H1 (cell line): ENCODE data around the gene WWC2. TPM values are rescaled to one million over a fixed set of nuclear protein-coding genes. Genes with fewer than 3 reads are reported as not detected.

Experiments used
- CTCF ChIA-PET: fragments of 300-600 bp; sonication (Branson Sonifier 250); formaldehyde crosslinking; loops from one replicate; lab custom pipeline; 2021; ENCODE audit not compliant: partially characterized antibody; lab: Charles Lee
- POLR2A ChIA-PET: fragments of 300-600 bp; sonication (Branson Sonifier 250); formaldehyde crosslinking; loops from one replicate; lab custom pipeline; 2021; ENCODE audit warnings: inconsistent platforms; ENCODE audit not compliant: partially characterized antibody; lab: Charles Lee
- DNase-seq, 2 experiments: peaks; one replicate each; pipeline versions ENCODE4 v3.0.0 to v3.0.0-alpha.2; 2010 to 2022; ENCODE audit warnings: low spot score in 2 of 2, low read depth in 1 of 2, mixed read lengths in 1 of 2
- FAIRE-seq: peaks from 2 replicates; lab custom pipeline; 2011; peaks lifted over from hg19 to GRCh38; lab: Jason Lieb, UNC
- H2AFZ ChIP-seq: 2 replicates; pipeline ENCODE4 v1.8.1; 2012; ENCODE audit warnings: low read length, inconsistent platforms
- H2AK5ac ChIP-seq: 2 replicates; pipeline ENCODE4 v1.6.1; 2013; ENCODE audit warnings: low read depth, low read length
- H2BK120ac ChIP-seq: replicated peaks from 2 replicates; pipeline ENCODE3; 2013; ENCODE audit warnings: low read depth, low read length, inconsistent platforms
- H2BK12ac ChIP-seq: 2 replicates; pipeline ENCODE4 v1.6.1; 2013; ENCODE audit warnings: low read depth, low read length
- H2BK15ac ChIP-seq: 2 replicates; pipeline ENCODE4 v1.6.1; 2013; ENCODE audit warnings: low read length
- H2BK20ac ChIP-seq: 2 replicates; pipeline ENCODE4 v1.6.1; 2013; ENCODE audit warnings: low read length
- H2BK5ac ChIP-seq: 2 replicates; pipeline ENCODE4 v1.6.1; 2013; ENCODE audit warnings: low read depth, low read length
- H3K14ac ChIP-seq: 2 replicates; pipeline ENCODE4 v1.6.1; 2013; ENCODE audit warnings: inconsistent platforms; ENCODE audit not compliant: insufficient read length
- H3K18ac ChIP-seq: 2 replicates; pipeline ENCODE4 v1.6.1; 2013; ENCODE audit warnings: low read length; ENCODE audit errors: extremely low read depth
- H3K23ac ChIP-seq: 2 replicates; pipeline ENCODE4 v1.6.1; 2013; ENCODE audit warnings: inconsistent platforms; ENCODE audit not compliant: insufficient read length
- H3K23me2 ChIP-seq: 2 replicates; pipeline ENCODE4 v1.6.1; 2013; ENCODE audit warnings: low read depth, low read length
- H3K27ac ChIP-seq: 2 replicates; pipeline ENCODE4 v1.6.1; 2011; ENCODE audit warnings: low read depth, low read length, inconsistent platforms
- H3K27me3 ChIP-seq, 4 experiments: replicated peaks in 1 of 4; 1 replicate in 1 of 4; 2 replicates in 3 of 4; pipeline versions ENCODE4 v1.6.1 to v1.8.1; 2011 to 2013; ENCODE audit warnings: low read length in 3 of 4, mild to moderate bottlenecking in 3 of 4, inconsistent platforms in 2 of 4, mixed read lengths in 2 of 4, moderate library complexity in 1 of 4; ENCODE audit not compliant: control insufficient read depth in 3 of 4, insufficient read depth in 3 of 4; ENCODE audit errors: extremely low read depth in 1 of 4
- H3K36me3 ChIP-seq, 4 experiments: 2 replicates each; pipeline versions ENCODE4 v1.6.1 to v1.8.1; 2011 to 2013; ENCODE audit warnings: mild to moderate bottlenecking in 4 of 4, low read length in 3 of 4, moderate library complexity in 2 of 4, control low read depth in 1 of 4, inconsistent platforms in 1 of 4; ENCODE audit not compliant: insufficient read depth in 4 of 4, control insufficient read depth in 2 of 4
- H3K4ac ChIP-seq: replicated peaks from 2 replicates; pipeline ENCODE3; 2013; ENCODE audit warnings: low read length, low read depth, mixed read lengths, inconsistent platforms; ENCODE audit not compliant: insufficient read length
- H3K4me1 ChIP-seq, 4 experiments: replicated peaks in 1 of 4; 1 replicate in 1 of 4; 2 replicates in 3 of 4; pipeline versions ENCODE4 v1.6.1 to v1.8.1; 2011 to 2013; ENCODE audit warnings: low read length in 3 of 4, inconsistent platforms in 2 of 4, mixed read lengths in 1 of 4; ENCODE audit not compliant: insufficient read depth in 4 of 4, control insufficient read depth in 3 of 4
- H3K4me2 ChIP-seq, 2 experiments: 2 replicates each; pipeline versions ENCODE4 v1.6.1 to v1.8.1; 2011 to 2013; ENCODE audit warnings: low read depth in 2 of 2, low read length in 2 of 2, control low read depth in 1 of 2, inconsistent platforms in 1 of 2, mild to moderate bottlenecking in 1 of 2; ENCODE audit not compliant: insufficient read depth in 1 of 2
- H3K4me3 ChIP-seq, 4 experiments: fragments of 200-600, 300-600 bp in 1 of 4; sonication (generic), shearing (Covaris generic), sonication (Bioruptor Twin) in 1 of 4; 2 replicates each; pipeline versions ENCODE4 v1.5.1 to v1.8.1; 2011 to 2016; ENCODE audit warnings: low read length in 4 of 4, low read depth in 3 of 4, control low read depth in 2 of 4, inconsistent platforms in 2 of 4, mild to moderate bottlenecking in 2 of 4, mixed read lengths in 1 of 4, moderate library complexity in 1 of 4; ENCODE audit not compliant: insufficient read depth in 2 of 4; ENCODE audit errors: extremely low read depth in 1 of 4
- H3K56ac ChIP-seq: replicated peaks from 2 replicates; pipeline ENCODE3; 2013; ENCODE audit warnings: low read depth, mild to moderate bottlenecking, mixed read lengths, low read length, inconsistent platforms; ENCODE audit not compliant: insufficient read length
- H3K79me1 ChIP-seq: 2 replicates; pipeline ENCODE4 v1.6.1; 2013; ENCODE audit warnings: low read depth, low read length, control low read depth
- H3K79me2 ChIP-seq, 2 experiments: 2 replicates each; pipeline versions ENCODE4 v1.6.1 to v1.8.1; 2012 to 2013; ENCODE audit warnings: low read length in 2 of 2, mild to moderate bottlenecking in 2 of 2, inconsistent platforms in 1 of 2; ENCODE audit not compliant: insufficient read depth in 2 of 2, control insufficient read depth in 1 of 2
- H3K9ac ChIP-seq, 4 experiments: replicated peaks in 1 of 4; 1 replicate in 1 of 4; 2 replicates in 3 of 4; pipeline versions ENCODE4 v1.6.1 to v1.8.1; 2011 to 2013; ENCODE audit warnings: low read depth in 3 of 4, low read length in 3 of 4, control low read depth in 2 of 4, mild to moderate bottlenecking in 2 of 4, moderate library complexity in 2 of 4, inconsistent platforms in 1 of 4; ENCODE audit errors: extremely low read depth in 1 of 4
- H3K9me3 ChIP-seq, 2 experiments: 2 replicates each; pipeline versions ENCODE4 v1.6.1 to v1.8.1; 2012 to 2013; ENCODE audit warnings: mild to moderate bottlenecking in 2 of 2, moderate library complexity in 2 of 2, control low read depth in 1 of 2, inconsistent platforms in 1 of 2, low read depth in 1 of 2, low read length in 1 of 2, mixed read lengths in 1 of 2; ENCODE audit not compliant: insufficient read depth in 2 of 2
- H4K20me1 ChIP-seq, 2 experiments: replicated peaks in 1 of 2; 2 replicates each; pipeline versions ENCODE3 to v1.8.1; 2011 to 2013; ENCODE audit warnings: inconsistent platforms in 2 of 2, low read length in 2 of 2, mild to moderate bottlenecking in 1 of 2; ENCODE audit not compliant: insufficient read depth in 2 of 2, control insufficient read depth in 1 of 2
- H4K5ac ChIP-seq: 2 replicates; pipeline ENCODE4 v1.6.1; 2013; ENCODE audit warnings: low read length, low read depth, mixed read lengths, inconsistent platforms; ENCODE audit not compliant: insufficient read length
- H4K8ac ChIP-seq: 2 replicates; pipeline ENCODE4 v1.8.0; 2013; ENCODE audit warnings: mild to moderate bottlenecking, moderate library complexity, low read length, inconsistent platforms; ENCODE audit not compliant: insufficient read depth; ENCODE audit errors: extremely low read depth
- H4K91ac ChIP-seq: replicated peaks from 2 replicates; pipeline ENCODE3; 2013; ENCODE audit warnings: low read length, mixed read lengths, inconsistent platforms; ENCODE audit not compliant: insufficient read length
- ATF3 ChIP-seq: IDR thresholded peaks from 2 replicates; pipeline ENCODE4 v1.6.1; 2011; ENCODE audit warnings: low read depth, mild to moderate bottlenecking, low read length; ENCODE audit not compliant: insufficient read depth
- JUN ChIP-seq: IDR thresholded peaks from 2 replicates; pipeline ENCODE4 v1.6.1; 2011; ENCODE audit warnings: low read depth, mild to moderate bottlenecking, improper control_type of control experiment, low read length
- POU5F1 ChIP-seq: IDR thresholded peaks from 2 replicates; pipeline ENCODE4 v1.6.1; 2011; ENCODE audit warnings: low read depth, mild to moderate bottlenecking, low read length, moderate library complexity
- RXRA ChIP-seq: IDR thresholded peaks from 2 replicates; pipeline ENCODE4 v1.6.1; 2011; ENCODE audit warnings: low read depth, mild to moderate bottlenecking, low read length, moderate library complexity; ENCODE audit not compliant: insufficient read depth
- SP1 ChIP-seq: IDR thresholded peaks from 2 replicates; pipeline ENCODE4 v1.6.1; 2011; ENCODE audit warnings: low read depth, low read length
- TBP ChIP-seq: IDR thresholded peaks from 2 replicates; pipeline ENCODE4 v1.6.1; 2011; ENCODE audit warnings: low read depth, low read length, improper control_type of control experiment
- WGBS, 2 experiments: shearing (Covaris generic) in 1 of 2; methylation state at CpG; one replicate each; pipeline versions ENCODE4 v1.1.6 to v1.1.7; 2013 to 2015; ENCODE audit warnings: low lambda C conversion rate in 2 of 2, mixed read lengths in 2 of 2, inconsistent platforms in 1 of 2, low coverage in 1 of 2, missing lambda C conversion rate in 1 of 2; ENCODE audit not compliant: insufficient replicate concordance in 2 of 2, insufficient coverage in 1 of 2, insufficient read length in 1 of 2; ENCODE audit errors: extremely low coverage in 1 of 2, missing lambda C conversion rate in 1 of 2; 5-methylcytosine and 5-hydroxymethylcytosine counted together
- polyA plus RNA-seq, 7 experiments: library from polyadenylated mRNA; depleted of rRNA in 3 of 7; stranded (reverse) in 5 of 7; unstranded in 2 of 7; fragments of >200 nt in 5 of 7; fragments of 200-250 nt in 2 of 7; gene quantifications; 1 replicate in 5 of 7; 2 replicates in 1 of 7; 4 replicates in 1 of 7; pipeline versions ENCODE4 v1.2.1 to v1.2.3, GENCODE V29; 2011 to 2013; ENCODE audit warnings: missing spikeins in 2 of 7, mixed read lengths in 2 of 7
- total RNA-seq: library from RNA; stranded (reverse); fragmentation: NEBNext Ultra II Directional; extraction: Animal tissue kit (Norgen Biotek cat#: 25700); gene quantifications from 2 replicates; pipeline ENCODE4 v1.2.1, GENCODE V29; 2021

WWC2 gene
- total and polyA plus RNA-seq, 2 of the 8 experiments (the other 6 are each of a cell fraction or from before 2014, with no cell fraction given), result 17.6 to 135 TPM

- H3K27ac ChIP-seq, result peak overlapping the region; percentile 90
- 5% methylated on average over 14 of the region's 14 CpGs; no CpG with 5 or more reads in 1 of the 2 experiments for WGBS, 2 experiments
- POLR2A ChIA-PET, result interaction anchor here (0.7 to 2.3 kb wide), 12 partner anchors 10 to 87 kb away, joined by 3 to 18 read pairs (median 5); partner anchors contain the start of gene WWC2
- no peak overlapping the region for H3K23ac ChIP-seq
- peak overlapping the region; percentile 5 to 52 (median 18); a peak in 5 of 8 replicates for H3K4me3 ChIP-seq
- peaks cover 0 to 2% of the 10 kb centered on the region in 2 experiments for H4K20me1 ChIP-seq
- H2AK5ac ChIP-seq, result peak overlapping the region; percentile 94; the same call in 1 of the 2 replicates
- H3K56ac ChIP-seq, result no peak overlapping the region
- H4K8ac ChIP-seq, result no peak overlapping the region; the same call in 1 of the 2 replicates
- H3K9ac ChIP-seq, result peak overlapping the region in 3 of 4 experiments; percentile 59 to 64 (median 64); a peak in 5 of 7 replicates
- H2BK15ac ChIP-seq, result no peak overlapping the region
- peak; percentile 70 to 89 for DNase-seq
- peak overlapping the region; percentile 85; the same call in 1 of the 2 replicates for H3K18ac ChIP-seq
- H3K4me1 ChIP-seq, result peaks cover 5 to 43% (median 20%) of the 10 kb centered on the region in 4 experiments
- no peak overlapping the region for H3K14ac ChIP-seq
- peak overlapping the region; percentile 68 for H2BK120ac ChIP-seq
- peak overlapping the region; percentile 92; the same call in 1 of the 2 replicates for H2BK20ac ChIP-seq
- H2BK12ac ChIP-seq, result peak overlapping the region; percentile 95
- no peaks in the 10 kb centered on the region for H3K36me3 ChIP-seq
- CTCF ChIA-PET, result interaction anchor here (1.0 to 2.1 kb wide), 6 partner anchors 11 to 109 kb away, joined by 3 to 6 read pairs (median 4); partner anchors contain the start of gene WWC2
- peak; percentile 100 for FAIRE-seq
- peaks cover 4 to 78% of the 10 kb centered on the region in 2 experiments; a peak in 3 of 4 replicates for H3K79me2 ChIP-seq
- H4K5ac ChIP-seq, result peak overlapping the region; percentile 77
- H3K79me1 ChIP-seq, result 0 out of 2 replicates have a peak, but pooled peaks cover 2% of the 10 kb centered on the region
- peak overlapping the region; percentile 91 for H4K91ac ChIP-seq
- H3K4ac ChIP-seq, result peak overlapping the region; percentile 84
- peaks cover 0 to 5% of the 10 kb centered on the region in 2 experiments; a peak in 1 of 4 replicates for H3K9me3 ChIP-seq
- no peaks in the 10 kb centered on the region; the same call in 1 of the 2 replicates for H3K23me2 ChIP-seq
- H2AFZ ChIP-seq, result no peak overlapping the region
- peak overlapping the region; percentile 64 to 88 for H3K4me2 ChIP-seq
- H2BK5ac ChIP-seq, result peak overlapping the region; percentile 94
- no peaks in the 10 kb centered on the region for H3K27me3 ChIP-seq
- TF ChIP-seq JUN (peak; percentile 95), TBP (peak; percentile 69), RXRA (no peak), SP1 (peak; percentile 88), ATF3 (peak; percentile 72; the same call in 1 of the 2 replicates), POU5F1 (peak; percentile 4; the same call in 1 of the 2 replicates)
Measured at GRCh38 chr4:183182873-183183725, 84.0 kb downstream of the WWC2 start.
